GM03348 (cell line): Measurements from ENCODE around the gene RBP3.

Source experiments
- DNase-seq: peaks from one replicate; pipeline ENCODE4 v3.0.0; 2012; ENCODE audit warnings: low spot score

The RBP3 gene

DNA sequence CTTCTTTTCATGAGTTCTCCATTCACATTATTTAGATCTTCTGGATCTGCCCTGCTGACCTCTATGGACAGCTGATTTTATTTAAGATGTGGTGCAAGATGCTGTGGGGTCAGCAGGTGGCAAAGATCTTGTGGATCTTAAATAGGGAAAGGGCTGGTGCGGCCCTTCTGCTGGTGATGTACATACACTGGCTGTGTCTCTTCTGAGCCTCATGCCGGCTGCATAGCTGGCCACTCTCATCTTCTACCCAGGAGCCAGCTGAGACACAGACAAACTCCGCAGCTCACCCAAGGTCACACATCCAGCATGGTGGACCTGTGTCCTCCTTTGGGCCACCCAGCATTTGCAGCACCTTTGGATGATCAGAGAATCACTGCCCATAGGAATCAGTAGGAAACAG, 9.7 kb downstream of the RBP3 start:
- DNase-seq = no peak

DNA sequence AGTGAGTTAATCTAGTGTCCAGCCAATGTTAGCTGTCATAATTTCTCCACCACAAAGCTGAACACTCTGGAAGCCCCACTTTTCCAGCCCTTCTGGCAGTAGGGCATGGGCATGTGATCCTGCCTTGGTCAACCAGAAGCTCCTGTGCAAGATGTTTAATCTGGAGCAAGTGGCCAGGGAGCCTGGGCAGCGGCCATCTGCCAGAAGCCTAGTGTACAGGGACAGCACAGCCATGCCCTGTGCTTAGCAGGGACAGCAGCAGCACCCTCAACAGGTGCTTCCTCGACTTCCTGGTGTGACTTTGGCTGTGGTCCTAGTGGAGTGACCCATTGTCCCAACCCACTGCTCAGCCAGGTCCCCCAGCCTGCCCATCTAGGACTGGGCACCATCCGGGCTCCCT, 10.3 kb downstream of the RBP3 start:
- no peak for DNase-seq

DNA sequence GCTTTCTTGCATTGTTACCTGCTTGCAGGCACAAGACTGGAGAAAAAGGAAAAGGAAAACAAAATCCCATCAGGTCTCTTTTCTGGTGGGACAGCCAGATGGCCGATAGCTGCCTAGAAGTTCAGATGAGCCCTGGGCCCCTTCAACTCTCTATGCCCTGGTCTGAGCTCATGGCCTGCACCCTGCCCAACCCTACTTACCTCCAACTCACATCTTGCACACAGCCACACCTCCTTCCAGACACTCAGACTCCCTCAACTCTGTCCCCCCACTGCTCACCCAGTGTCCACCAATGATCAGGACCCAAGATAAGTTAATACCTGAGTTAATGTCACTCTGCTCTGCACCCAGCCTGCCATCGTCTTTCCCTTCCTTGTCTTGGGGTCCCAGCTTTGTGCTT, 10.9 kb downstream of the RBP3 start:
- no peak for DNase-seq

DNA sequence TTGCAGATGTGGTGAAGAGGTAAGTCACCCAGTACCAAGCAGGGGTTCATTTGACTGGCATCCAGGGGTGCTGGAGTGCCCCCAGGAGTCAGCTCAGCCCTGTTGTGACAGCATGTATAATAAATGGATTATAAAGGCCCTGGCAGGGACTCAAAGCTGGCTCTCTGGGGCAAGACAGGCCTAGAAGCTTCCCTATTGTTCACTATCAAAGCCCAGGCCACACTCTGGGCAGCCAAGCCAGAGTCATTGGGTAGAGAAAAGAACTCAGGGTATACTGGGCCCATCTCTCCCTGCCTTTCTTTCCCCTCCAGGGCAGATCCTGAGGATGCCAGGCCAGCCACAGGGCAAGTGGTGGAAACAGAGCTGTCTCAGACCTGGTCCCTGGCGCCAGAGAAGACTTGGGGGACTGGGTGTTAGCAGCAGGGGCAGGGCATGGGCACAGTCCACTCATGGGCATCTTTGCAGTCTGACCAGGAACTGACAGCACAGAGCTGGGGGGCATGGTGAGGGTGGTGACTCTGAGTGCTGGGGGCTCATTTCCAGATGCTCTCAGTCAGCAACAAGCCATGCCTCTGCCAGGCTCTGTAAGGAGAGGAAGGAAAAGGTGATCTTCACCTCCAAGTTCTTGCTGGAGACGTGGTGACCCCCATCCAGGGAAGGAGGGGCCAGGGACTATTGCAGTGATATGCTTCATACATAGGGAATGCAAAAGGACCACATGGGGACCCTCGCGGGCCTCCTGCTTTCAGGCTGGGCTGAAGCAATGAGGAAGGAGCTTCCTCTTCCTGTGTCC, 11.7 kb downstream of the RBP3 start:
- no peak for DNase-seq

DNA sequence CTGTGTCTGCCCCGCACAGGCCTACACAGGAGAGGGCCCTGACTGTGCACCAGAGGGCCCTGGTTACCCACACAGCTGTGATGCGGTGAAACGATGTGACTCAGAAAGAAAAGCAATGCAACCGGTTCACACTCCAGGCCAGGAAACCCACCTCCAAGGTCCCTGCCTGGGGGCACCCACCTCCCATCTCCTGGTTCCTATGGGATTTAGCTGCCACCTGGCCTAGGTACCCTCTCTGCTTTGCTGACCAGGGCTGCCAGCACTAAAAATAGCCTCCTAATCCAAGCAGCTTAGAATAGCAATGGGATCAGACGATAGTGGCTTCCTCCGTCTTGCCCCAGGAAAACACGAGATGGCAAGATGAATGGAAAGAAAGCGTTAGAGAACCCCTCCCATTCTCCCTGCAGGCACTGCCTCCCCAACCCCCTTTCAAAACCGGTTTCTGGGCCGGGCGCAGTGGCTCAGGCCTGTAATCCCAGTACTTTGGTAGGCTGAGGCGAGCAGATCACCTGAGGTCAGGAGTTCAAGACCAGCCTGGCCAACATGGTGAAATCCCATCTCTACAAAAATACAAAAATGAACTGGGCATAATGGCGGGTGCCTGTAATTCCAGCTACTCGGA, 12.4 kb downstream of the RBP3 start:
- DNase-seq = no peak

DNA sequence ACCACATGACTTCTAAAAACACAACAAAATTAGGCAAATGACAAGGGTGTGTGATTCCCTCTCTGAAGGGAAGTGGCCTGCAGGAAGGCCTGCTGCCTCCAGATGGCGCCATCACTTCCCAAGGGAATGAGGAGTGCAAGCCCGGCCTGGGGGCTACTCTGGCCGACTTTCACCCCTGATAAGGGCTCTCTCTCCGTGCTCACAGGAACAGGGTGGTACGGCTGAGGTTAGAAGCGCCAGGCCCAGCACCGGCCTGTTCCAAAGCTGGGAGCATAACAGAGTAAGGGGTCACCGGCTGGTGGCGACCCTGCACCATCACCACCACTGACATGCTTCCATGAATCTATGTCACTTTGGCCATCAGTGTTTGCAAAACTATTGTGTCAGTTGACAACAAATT, 13.1 kb downstream of the RBP3 start:
- DNase-seq = peak; percentile 73

DNA sequence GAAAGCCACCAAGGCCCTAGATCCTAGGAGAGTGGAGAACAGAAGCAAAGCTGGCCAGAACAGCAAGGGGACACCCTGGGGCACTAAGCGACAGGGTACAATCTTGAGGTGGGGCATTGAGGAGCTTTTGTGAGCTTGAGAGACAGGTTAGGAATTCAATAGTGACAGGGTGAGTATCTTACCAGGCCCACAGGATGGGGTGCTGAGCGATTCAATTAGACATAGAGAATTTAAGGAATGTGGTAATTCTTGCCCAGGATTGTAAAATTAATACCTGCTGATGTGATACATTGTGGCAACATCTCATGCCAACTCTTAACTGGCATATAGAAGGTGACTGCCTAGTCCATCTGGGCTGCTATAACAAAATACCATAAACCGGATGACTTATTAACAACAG, 14.0 kb downstream of the RBP3 start:
- DNase-seq = no peak

DNA sequence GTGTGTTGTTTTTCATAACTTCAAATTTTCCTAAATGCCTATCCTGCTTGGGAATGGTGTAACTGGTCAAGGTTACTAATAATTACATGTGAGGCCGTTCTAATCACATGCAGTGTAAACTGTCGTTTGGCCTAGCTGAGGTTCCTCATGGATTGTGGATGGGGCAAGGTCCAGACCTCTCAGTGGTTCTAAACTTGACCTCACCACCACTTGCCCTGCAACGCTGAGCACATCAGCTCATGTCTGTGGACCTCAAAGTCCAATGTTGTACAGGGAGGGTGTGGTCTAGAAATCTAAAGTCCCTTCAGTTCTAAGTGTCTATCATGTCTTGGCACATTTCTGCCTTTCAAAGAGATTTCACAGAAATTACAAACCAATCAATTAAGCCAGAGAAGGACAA, 15.6 kb downstream of the RBP3 start:
- no peak for DNase-seq

DNA sequence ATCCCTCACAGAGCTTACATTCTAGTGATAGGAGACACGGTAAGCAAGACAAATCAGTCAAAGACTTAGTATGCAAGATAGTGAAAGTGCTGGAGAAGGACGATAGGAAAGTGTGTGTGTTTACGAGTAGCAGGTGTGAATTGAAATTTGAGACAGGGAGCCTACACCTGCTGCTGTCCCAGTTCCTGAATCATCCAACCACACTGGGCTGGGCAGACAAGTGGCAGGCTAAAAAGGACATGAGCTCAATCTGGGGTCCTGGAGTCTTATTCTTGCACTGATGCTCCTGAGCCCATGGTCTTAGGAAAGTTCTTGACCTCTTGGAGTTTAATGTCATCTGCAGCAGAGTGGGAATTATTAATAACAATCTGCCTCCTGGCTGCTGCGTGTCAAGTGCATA, 16.2 kb downstream of the RBP3 start:
- DNase-seq = no peak

DNA sequence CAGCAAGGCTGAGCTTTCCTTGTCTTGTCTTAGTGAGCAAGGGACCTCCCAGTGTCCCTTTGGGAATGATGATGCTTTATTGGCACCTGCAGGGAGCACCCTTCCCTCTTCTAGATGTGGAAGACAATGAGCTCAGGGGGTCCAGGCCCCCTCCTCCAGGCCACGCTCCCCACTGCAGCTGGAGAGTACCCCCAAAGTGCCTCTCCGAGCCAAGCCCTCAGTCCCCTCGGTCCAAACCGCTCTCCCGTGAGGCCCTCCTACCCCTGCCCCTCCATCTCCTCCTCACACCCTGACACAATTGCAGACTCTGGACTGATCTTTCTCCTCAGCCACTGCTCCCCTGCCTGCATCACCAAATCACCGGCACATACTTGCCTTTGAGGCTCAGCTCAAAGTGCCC, 16.7 kb downstream of the RBP3 start:
- no peak for DNase-seq

DNA sequence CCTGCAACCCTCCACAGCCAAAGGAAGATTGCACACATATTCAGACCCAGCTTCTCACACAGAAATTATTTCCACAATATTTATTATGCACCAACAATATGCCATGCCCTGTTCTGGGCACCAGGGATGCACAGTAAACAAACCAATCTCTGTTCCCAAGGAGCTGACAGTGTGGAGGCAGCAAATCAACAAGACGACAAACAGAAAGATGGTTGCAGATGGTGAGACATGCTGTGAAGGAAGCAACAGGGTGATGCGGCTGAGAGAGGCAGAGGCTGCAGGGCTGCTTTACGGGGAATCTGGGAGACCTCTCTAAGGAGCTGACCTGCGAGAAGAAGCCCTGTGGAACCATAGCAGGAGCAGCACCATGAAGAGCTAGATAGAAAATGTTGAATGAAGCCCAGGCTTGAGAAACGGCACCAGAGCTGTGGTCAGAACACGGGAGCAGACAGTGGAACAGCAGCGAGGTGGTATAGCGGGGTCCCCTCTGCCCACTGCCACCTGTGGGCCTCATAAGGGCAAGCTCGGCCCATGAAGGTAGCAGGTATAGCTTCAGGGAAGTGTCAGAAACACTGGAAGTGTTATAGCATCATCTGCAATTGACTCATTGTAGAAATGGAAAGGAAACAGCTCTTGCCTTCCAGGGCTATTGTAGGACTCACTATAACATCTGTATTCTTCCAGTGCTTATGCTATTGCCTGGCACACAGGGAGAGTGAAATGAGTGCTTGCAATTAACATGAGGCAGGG, 17.4 kb downstream of the RBP3 start:
- DNase-seq = no peak

DNA sequence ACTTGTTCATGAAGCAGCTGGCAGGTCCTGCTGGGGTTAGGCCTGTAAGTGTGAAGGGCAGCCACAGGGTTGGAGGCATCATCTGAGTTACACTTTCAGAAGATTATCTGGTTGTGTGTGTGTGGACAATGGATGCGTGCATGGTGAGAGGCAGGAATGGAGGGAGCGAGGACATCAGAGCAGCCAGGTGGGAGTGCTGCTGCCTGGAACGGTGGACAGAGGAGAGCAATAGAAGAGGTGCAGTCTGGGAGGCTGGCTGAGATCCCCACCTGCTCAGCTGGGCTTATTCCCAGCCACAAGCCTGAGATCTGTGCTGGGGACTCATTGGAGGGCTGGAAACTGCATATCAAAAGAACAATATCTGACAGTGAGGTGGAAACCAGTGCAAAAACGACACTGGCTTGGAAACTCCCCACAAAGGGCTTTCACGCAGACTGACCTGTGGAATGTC, 18.0 kb downstream of the RBP3 start:
- no peak for DNase-seq

DNA sequence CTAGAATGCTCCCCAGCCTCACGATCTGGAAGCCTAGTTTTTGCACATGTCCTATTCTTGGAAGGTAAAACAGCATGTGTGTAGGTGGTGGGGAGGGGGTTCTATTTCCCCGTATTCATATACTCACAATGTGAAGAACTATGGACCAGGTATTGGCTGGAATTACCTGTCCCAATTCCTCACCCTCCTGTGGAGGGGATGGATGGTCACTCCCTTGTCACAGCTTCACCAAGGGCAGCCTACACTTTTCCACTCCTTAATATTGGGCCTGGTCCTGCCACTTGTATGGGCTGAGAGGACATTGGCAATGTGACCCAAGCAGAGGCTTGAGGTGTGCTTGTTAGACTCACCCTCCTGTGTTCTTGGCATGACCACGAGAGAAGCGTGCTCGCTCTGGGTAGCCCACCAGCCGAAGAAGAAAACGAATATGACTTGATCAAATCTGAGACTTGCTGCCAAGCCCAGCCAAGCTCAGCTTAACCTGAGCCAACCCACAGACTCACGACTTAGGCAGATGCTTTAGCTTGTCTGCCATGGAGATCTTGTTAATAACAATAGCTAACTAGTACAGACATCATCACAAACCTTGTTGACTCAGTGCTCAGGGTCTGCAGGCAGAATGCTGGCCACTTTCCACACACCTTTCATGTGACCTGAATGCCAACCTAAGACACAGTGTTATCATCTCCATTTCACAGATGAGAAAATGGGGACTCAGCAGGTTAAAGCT, 18.7 kb downstream of the RBP3 start:
- DNase-seq = no peak

DNA sequence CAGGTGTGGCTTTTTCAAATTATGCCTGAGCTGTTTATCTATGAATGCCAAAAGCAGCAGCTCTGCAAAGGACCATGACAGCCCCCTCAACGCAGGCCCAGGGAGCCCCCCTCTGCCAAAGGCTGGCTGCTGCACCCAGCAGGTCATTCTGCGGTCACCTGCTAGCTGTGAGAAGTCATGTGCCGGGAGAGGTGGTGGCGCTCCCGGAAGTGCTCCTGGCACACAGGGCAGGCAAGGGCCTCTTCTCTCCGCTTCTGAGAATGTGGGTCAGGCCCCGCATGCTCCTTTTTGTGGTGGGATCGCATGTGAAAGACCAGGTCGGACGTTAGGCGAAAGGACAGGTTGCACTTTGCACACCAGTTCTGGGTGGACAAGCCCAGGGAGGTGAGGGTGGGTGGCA, 19.5 kb downstream of the RBP3 start:
- DNase-seq = no peak

DNA sequence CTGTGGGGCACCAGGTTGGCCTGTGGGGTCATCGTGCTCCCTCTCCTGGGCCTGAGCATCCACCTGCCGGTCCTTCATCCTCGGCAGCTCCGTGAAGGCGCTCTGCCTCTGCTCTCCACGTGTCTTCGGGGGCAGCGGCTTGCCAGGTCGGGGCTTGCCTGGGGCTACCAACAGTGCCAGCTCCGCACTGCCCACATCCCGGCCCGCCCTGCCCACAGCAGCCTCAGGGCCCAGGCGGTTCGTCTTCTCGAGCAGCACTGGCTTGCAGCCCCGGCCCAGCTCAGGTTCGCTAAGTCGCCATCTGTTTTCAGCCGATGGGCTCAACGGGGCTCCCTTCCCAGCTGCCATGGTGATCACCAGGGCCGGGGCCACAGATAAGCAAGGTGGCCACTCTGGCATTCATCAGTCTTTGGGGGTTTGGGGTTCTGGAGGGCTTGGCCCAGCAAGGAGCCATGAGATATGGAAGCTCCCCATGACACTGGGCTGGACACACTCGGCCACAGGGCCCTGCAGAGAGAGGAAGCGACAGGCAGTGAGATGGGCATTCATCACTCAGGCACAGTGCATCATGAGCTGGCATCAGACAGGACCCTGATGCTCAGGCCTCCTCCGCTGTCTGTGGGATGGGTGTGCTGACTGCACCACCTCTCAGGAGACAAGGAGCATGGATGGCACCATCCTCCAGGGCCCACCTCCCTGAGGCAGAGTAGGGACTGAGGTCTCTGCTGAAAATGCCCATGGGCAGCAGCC, 20.4 kb downstream of the RBP3 start:
- DNase-seq = no peak

DNA sequence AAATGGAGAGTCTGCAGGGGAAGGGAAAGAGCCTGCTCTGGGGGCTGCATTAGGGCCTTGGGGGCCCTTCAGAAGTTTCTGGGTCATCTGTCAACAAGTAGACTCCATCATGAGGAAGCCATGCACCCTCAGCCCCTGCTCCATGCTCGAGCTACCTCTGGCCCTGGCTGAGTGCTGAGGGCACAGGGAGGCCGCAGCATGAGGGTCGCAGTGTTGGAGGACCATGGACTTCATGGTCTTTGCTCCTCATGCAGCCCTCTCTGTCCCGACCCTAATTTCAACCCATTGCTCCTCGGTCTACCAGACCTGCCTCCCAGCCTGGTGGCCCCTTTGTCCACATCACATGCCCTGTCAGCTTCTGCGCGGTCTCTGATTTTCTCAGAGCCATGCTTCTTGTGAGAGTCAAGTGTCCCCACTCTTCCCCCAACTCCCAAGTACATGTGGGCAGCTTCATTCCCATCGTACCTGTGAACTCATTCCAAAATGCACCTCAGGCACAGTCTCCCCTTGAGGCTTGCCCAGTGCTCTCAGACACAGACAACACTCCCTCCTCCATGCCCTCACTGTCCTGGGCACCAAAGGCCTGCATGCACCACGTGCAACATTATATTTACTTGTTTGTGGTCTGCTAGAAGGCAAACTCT, 21.2 kb downstream of the RBP3 start:
- DNase-seq = no peak

DNA sequence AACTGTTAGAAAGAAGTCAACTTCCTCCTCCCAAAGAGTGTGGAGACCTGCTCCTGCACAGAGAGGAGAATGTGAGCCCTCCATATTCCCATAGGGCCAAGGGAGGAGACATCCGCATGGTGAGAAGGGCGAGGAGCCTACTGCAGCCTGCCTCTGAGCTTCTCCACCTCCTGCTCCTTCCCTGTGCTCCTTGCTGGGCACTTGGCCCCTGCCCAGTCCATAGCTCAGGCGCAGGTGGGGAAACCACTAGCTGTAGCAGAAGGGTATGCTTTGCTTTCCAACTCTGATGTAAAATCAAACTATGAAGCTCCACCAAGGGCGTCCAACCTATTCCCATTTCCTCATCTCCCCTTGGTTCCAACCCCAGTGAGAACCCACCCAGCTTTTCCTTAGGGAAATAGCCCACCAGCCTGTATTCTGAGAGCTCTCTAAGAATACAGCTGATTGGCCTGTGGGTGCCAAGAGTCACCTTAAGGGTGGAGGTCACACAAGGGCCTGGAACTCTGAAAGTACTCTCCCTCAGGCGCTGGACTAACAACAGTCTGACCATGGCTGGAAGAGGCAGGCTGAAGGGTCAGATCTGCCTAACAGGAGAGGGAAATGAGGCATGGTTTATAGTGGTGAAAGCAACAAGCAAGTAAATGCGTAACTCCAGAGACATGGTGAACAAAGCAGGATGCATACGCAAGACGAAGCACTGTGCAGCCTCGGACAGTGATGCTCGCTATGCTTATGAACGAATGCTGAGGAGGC, 22.0 kb downstream of the RBP3 start:
- no peak for DNase-seq

DNA sequence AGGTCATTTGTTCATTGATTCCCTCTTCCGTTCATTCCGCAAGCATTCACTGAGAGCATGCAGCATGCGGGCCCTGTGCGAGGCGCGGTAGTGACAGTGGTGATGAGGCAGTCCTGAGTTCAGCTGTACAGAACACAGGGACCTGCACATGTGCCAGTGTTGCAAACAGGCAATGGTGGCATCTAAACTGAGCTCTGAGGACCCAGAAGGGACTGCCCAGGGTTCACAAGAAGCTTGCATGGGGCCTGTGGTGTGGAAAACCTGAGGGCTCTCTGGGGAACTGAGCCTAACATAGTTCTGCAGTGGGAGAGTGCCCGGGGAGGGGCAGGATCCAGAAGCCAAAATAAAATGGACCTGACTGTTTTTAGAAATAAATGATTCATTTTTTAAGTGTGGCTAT, 22.7 kb downstream of the RBP3 start:
- no peak for DNase-seq

DNA sequence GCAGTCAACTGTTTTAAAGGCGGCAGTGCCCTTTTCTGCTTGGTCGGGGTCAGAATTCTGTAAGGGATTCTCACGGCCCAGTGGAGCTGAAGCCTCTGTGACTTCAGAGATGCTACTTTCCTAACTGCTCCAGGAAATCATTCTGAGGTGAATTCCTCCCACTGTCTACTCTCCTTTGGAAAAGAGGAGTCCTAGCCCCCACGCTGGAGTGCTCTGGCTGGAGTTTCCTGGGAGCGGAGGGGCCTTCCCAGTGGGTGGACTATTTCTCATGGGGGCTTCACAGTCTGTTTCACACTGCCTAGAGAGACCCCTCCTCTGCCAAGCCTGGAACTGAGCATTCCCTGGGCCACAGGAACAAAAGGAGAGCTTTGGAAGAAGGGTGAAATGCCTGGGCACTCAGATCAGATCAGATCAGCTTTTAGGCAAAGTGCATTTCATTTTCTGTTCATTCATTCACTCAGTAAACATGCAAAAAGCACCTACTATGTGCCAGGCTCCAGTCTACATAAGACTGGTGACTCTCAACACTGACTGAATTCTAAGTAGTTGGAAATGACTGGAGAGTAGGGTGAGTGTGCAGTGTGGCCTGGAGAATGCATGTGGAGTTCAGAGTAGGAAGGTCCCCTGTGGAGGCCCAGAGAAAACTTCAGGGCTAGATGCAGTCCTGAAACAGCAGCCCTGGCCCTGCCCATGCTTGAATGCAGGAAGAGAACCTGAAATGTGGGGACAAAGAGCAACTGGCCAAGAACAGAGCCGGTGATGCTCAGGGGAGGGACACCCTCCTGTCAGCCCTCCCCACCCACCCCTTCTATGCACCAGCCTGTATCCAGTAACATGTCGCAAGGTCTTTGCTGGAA, 23.7 kb downstream of the RBP3 start:
- DNase-seq = no peak

DNA sequence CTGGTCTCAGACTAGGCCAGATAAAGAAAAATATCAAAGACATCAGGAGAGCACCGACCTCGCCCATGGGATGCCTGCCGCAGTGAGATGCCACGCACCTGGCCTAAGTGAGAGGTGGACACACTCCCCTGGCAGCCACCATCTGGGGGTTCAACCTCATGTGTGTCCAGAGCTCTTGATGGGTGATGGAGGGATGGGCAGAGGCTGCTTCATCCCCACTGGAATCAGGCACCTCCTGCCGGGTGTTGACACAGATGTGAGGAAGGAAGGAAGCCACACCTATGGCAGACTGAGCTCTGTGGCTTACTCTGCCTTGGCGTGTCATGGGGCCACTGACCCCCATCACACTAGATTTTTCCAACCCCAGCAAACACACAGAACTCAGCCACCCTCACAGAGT, 24.6 kb downstream of the RBP3 start:
- DNase-seq = no peak
